ENCODE results near the gene DNM1L.

The DNM1L gene

GRCh38 chr12:32789916-32790315 lies 110.8 kb downstream of the DNM1L start:
- no peak for TF ChIP-seq EP300 (IDR thresholded peaks at IDR 0.05; ENCODE audit: borderline replicate concordance)
- TF ChIP-seq TCF12 (IDR thresholded peaks at IDR 0.05; ENCODE audit: low read depth) = no peak
- TF ChIP-seq ZBTB7A (IDR thresholded peaks at IDR 0.05; ENCODE audit: low read depth) = no peak
- TF ChIP-seq TAF1 (IDR thresholded peaks at IDR 0.05; ENCODE audit: low read depth) = no peak
- TF ChIP-seq NFIC (IDR thresholded peaks at IDR 0.05) = no peak
- no peak for TF ChIP-seq USF1 (IDR thresholded peaks at IDR 0.05)
- TF ChIP-seq REST (IDR thresholded peaks at IDR 0.05; ENCODE audit: low read depth) = no peak
- no peak for TF ChIP-seq EGR1 (IDR thresholded peaks at IDR 0.05)

- TF ChIP-seq EGR1 (IDR thresholded peaks at IDR 0.05) = no peak
- no peak for TF ChIP-seq NFIC (IDR thresholded peaks at IDR 0.05)
- no peak for TF ChIP-seq CREB1 (IDR thresholded peaks at IDR 0.05; ENCODE audit: low read depth)
- no peak for TF ChIP-seq FOXM1 (IDR thresholded peaks at IDR 0.05; ENCODE audit: borderline replicate concordance, low read depth)
- TF ChIP-seq YY1 (IDR thresholded peaks at IDR 0.05; ENCODE audit: low read depth) = no peak
- TF ChIP-seq CEBPB (IDR thresholded peaks at IDR 0.05) = no peak
- no peak for TF ChIP-seq USF1 (IDR thresholded peaks at IDR 0.05)
- TF ChIP-seq REST (IDR thresholded peaks at IDR 0.05; ENCODE audit: low read depth) = no peak
- TF ChIP-seq RAD21 (IDR thresholded peaks at IDR 0.05; ENCODE audit: low read depth) = no peak
- no peak for TF ChIP-seq MAX (IDR thresholded peaks at IDR 0.05)
- no peak for TF ChIP-seq TEAD4 (IDR thresholded peaks at IDR 0.05)
Measured at GRCh38 chr12:32794281-32794680, 115.2 kb downstream of the DNM1L start.

All from Ishikawa (cell line).